GM21576 (cell line): ENCODE measurements around the gene IQSEC1.

ENCODE experiments used
- ATAC-seq: cut with Tn5 transposase; IDR thresholded peaks from one replicate; pipeline ENCODE4 v1.9.1; 2021; ENCODE audit warnings: mild to moderate bottlenecking, moderate library complexity; ENCODE audit not compliant: unreplicated experiment

Gene IQSEC1

DNA sequence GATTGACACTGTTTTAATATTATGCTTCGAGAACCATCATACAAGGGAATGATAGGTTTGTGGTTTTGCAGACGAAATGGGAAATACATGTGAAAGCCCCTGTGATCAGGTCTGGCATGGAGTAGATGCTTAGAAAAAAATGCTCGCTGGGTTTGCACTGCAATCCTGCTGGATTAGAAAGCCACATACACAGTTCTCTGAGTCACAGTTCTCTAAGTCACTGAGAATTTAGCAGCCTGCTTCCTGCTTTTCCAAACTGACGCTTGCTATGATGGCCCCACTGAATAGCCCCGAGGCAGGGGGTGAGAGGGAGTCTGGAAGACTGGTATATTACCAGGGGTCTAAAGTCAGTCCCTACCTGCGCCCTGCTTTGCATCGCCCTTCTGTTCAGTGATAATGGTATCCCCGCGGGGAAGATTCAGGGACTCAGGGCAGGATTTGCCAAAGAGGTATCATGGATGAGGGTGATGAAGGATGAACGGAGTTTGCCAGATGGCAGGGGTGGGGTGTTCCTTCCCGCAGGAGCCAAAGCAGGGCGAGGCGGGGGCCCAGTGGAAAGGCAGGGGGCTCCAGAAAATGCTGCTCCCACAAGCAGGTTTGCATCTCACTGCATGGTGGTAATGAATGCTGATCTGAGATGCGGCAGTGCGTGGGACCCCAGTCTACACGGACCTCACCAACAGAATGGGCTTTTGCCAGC is 82.3 kb downstream of the IQSEC1 start:
- ATAC-seq: no peak

GRCh38 chr3:12990306-12990705 is 82.9 kb downstream of the IQSEC1 start:
- no peak for ATAC-seq

DNA sequence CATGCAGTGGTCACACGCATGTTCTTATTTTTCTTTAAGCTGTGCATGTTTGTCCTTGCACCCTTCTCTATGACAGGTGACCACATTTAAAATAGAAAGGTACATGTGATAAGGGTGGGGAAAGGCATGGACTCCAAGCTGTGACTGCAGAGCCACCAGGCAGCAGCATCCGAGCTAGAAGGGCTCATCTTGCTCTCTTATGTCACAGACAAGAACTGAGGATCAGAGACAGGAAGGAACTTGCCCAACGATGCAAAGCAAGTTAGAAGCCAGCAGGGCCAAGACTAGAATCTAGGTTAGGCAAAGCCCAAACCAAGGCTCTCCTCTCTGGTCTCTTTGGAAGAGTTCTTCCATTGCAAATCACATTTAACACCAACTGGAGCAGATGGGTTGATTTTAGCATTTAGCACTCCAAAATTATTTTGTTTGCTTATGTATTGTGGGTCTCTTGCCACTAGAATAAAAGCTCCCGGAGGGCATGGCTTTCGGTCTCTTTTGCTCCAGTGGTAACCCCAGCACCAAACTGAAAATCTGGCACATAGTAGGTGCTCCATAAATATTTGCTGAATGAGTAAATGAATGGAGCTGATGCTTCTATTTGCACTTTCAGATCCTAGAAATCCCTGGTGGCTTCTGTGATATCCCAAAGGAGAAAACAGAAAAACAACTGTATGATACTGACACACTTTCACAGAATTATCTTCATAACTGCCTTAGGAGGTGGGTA is 84.3 kb downstream of the IQSEC1 start:
- no peak for ATAC-seq

- no peak for ATAC-seq
Observed at GRCh38 chr3:12987602-12988001, 85.6 kb downstream of the IQSEC1 start.

DNA sequence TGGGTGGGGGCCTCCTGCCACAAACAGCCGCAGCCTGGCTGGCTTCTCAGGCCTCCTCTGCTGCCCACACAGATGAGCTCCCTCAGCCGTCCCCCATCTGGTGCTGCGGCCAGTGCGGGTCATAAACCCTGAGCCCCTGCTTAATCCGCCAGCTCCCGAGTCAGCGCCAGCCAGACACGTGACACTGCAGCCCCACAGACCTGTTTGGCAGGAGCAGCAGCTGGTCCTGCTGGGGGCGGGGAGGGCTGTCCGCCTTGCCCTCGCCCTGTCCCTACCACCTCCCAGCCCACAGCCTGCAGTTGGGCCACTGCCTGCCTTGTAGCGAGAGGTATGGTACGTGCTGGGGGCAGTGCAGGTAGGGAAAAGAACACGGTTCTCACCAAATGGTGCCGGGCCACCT is 86.2 kb downstream of the IQSEC1 start:
- no peak for ATAC-seq

DNA sequence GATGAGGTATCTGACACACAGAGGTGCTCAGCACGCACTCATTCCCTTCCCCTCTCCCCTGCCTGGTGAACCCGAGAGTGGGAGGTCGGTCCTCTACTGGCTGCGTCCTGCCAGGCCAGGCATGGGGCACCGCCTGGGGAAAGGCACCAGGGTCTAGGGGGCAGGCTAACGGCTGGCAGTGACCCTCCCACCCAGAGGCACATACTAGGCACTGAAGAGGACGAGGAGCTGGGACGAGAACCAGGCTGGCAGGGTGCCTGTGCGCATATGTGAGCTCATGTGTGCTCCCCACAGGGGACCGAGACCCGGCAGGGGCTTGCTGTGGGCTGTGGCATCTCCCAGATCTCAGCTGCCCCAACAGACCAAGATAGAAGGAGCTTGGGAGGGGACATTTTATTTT is 86.7 kb downstream of the IQSEC1 start:
- no peak for ATAC-seq

GRCh38 chr3:12986031-12986430 is 87.2 kb downstream of the IQSEC1 start:
- no peak for ATAC-seq

- no peak for ATAC-seq
Observed at GRCh38 chr3:12985148-12985547, 88.1 kb downstream of the IQSEC1 start.

DNA sequence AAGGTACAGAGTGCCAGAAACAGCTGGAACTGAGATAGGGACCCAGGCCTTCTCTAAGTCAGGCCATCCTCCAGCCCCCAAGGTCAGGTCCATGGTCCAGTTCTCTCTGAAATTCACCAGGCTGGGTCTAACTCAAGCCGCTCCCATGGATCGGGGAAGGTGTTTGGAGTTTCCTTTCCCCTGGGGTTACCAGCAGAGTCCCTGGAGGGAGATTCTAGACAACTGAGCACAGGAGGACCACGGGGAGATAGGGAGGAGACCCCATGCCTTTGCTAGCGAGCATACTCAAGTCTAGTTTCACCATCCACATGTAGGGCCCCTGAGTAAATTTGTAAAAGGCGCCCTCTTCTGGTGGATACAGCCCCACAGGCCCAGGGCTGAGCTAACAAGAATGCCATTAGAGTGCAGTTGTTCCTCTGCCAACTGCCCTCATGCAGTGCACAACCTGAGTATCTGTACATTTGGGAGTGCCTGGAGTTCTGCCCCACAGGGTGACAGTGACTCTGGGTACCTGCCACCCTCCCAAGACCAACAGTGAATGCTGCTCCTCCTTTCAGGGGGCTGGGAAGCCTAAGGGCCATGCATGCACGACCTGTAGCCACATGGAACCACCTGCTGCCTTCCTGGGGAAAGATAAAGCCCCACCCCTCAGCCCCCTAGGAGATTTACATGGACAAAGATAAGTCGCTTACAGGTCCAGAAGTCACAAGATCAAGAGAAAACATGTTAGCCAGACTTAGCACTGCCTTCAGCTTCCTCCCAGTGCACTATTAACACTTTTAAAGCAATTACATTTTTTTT is 89.0 kb downstream of the IQSEC1 start:
- no peak for ATAC-seq

- no peak for ATAC-seq
Observed at GRCh38 chr3:12983319-12983718, 89.9 kb downstream of the IQSEC1 start.

DNA sequence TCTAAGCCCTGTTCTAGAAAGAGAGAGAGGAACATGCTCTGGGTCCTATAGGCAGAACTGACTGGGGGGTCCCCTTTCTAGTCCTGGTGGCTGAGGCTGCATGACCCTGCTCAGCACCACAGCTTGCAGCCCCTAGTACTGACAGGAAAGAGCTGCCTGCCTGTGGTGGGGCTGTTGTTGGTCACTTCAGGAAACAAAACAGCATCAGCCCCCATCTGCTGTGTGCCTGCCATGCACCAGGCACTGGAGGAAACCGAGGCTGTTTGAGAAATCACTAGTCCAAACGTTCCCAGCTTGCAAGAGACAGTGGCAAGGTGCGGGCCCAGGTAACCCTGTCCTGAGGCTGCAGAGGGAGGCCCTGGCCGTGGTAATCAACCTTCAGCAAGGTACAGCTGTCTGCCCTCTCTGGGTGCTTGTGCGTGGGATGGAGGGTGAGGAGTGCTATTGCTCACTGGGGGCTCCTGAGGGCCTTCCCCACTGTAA is 90.6 kb downstream of the IQSEC1 start:
- peak; percentile 61 for ATAC-seq

GRCh38 chr3:12981306-12982275 is 91.6 kb downstream of the IQSEC1 start:
- no peak for ATAC-seq

DNA sequence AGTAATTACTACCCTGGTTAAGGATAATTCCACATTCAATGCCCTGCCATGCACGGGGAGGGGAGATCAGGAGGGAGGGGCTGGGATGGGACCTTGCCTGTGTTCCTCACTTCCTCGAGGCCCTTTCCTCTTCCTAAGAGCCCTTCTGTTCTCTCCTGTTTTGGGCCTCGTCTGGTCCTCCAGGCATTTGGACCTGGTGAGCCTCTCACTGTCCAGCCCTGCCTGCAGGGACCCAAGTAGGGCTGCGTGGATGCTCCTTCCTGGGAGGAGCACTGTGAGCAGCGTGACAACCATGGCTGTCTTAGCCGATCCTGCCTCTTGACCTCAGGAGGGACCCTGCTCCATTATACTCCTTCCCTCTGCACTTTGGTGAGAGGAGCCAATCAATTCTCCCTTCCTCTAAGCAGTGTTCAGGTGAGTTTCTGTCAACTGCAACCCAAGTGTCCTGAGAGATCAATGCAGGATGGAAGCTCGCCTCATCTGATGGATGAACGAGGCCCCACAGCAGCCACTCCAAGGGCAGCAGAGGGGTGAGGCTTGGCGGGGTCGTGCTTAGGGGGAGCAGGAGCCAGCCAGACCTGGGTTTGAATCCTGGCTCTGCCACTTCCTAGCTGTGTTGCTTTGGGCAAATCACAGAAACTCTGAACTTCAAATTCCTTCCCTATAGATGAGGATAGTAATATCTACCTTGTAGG is 92.5 kb downstream of the IQSEC1 start:
- no peak for ATAC-seq

GRCh38 chr3:12979947-12980487 is 93.2 kb downstream of the IQSEC1 start:
- ATAC-seq: no peak

GRCh38 chr3:12979151-12979946 is 93.9 kb downstream of the IQSEC1 start:
- ATAC-seq: no peak

GRCh38 chr3:12978682-12979081 is 94.5 kb downstream of the IQSEC1 start:
- no peak for ATAC-seq

GRCh38 chr3:12977117-12977808 is 96.0 kb downstream of the IQSEC1 start:
- ATAC-seq: no peak
